Measurements from ENCODE around the gene ANKMY1. TPM values are rescaled to one million over a fixed set of nuclear protein-coding genes. Genes with fewer than 3 reads are reported as not detected.
A peak's percentile ranks its signal among the peaks of the same experiment; 100 is the strongest.

The ANKMY1 gene
- polyA plus RNA-seq, 3 donors = 10.5 to 14.9 (median 11.4) TPM

DNA sequence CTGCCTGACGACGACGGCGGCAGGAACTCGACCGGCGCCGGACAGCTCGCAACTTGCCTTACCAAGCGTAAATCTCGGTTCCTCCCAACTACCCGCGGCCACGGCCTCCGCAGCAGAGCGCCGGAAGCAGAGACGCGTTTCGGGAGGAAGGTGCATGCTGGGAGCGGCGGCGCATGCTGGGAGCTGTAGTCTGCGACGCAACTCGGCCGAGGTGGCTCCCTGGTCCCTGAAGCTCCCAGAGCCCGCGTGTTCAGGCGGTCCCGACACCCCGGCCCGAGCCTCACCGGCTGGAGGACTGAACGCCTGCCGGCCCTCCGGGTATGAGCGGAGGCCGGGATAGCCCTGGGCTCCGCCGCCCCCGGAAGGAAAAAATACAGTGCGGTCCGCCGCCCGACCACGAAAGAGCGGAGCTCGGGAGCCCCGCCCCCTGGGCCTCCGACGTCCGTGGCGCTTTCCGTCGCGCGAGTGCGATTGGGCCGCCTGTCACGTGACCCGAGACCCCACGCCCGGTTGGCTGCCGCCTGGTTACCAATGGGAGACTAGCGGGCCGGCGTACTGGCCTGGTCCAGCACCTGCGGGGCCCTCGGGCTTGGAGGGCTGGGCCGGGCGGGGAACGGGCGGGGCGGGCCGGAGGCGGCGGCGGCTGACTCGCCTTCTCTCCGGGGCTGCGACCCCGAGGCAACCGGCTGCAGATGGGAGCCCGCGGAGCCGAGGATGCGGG lies 28.6 kb upstream of the ANKMY1 start, which contains the start of gene CAPN10:
TSS of gene CAPN10 (plus strand) at position 537 of the 721 bp plus-strand sequence. CDS start at position 715, 178 bp downstream.
- DNase-seq (ENCODE audit: extremely low read depth in 1 of 11, low read depth in 9 of 11, low spot score in 4 of 11) = peak; percentile 83 to 94 (median 93)

DNA sequence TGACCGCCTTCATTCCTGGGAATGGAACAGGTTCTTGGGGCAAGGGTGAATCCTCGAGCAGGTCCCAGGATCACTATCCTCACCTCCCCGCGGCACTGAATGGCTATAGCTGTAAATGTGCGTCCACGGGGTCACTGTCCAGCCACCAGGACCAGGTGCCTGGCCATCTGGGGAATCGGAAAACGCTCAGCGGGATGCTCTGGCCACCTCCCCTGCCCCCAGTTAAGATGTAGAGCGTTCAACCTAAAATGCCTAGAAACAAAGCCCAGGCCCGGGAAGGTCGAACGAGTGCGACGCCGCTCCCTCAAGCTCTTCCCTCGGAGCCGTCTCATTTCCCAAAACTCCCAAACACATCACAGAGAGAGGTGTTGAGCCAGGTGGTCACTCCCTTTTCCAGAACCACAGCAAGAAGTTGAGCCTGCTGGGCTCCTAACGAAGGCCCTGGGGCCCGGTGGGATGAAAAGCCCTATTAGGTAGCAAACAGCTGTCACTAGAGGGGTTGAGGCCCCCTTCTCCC lies 28.0 kb upstream of the ANKMY1 start:
- DNase-seq (ENCODE audit: extremely low read depth in 1 of 11, low read depth in 9 of 11, low spot score in 4 of 11) = no peak

DNA sequence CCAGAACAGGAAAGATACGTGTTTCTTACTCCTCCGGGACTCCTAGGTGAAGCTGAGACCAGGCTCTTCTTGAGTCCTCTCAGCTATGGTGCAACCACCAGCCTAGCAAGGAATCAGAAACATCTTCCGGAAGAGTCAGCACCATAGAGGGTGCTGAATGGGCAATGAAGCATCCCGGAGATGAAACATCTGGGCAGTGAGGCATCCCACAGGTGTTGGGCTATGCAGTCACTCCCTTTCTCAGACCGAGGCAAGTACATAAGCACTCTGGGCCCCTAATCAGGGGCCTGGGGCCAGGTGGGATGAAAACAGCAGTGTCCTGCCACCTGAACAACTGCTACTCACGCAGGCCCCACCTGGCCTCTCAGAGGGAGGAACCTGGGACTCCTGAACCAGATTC lies 27.3 kb upstream of the ANKMY1 start:
- no peak for DNase-seq (ENCODE audit: extremely low read depth in 1 of 11, low read depth in 9 of 11, low spot score in 4 of 11)

DNA sequence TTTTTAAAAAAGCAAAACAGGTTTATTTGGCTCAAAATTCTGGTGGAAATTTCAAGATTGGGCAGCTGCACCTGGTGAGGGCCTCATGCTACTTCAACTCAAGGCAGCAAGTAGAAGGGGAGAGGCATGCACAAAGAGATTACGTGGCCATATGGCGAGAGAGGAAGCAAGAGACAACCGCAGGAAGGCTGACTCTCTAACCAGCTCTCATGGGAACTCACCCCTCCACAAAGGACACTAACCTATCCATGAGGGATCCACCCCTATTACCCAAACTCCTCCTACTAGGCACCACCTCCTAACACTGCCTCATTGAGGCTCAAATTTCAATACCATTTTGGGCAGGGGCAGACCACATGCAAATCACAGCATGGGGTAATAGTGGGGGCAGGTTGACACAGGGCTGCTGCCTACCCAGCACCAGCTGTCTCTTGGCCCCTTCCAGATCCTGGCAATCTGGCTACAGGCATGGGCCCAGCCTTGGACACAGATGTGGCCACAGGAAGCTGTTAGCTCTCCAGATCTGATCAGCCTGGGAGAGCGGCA lies 26.8 kb upstream of the ANKMY1 start:
- DNase-seq (ENCODE audit: extremely low read depth in 1 of 11, low read depth in 9 of 11, low spot score in 4 of 11) = no peak

GRCh38 chr2:240583774-240584173 lies 26.0 kb upstream of the ANKMY1 start:
- no peak for DNase-seq (ENCODE audit: extremely low read depth in 1 of 11, low read depth in 9 of 11, low spot score in 4 of 11)

DNA sequence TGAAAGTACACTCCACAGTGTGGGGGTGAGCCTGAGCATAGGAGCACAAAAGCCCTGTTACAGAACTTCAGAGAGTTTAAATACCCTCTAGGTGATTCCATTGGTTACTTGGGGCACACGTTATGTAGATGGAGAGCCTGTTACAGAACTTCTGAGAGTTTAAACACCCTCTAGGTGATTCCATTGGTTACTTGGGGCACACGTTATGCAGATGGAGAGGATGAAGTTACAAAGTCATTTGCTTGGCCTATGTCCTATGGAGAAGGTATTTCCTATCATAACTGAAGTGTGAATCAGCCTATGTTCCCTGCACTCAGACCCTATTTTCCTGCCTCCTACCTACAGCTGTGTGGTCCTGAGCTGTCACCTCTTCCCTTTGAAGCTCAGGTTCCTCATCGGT lies 25.0 kb upstream of the ANKMY1 start:
- no peak for DNase-seq (ENCODE audit: extremely low read depth in 1 of 11, low read depth in 9 of 11, low spot score in 4 of 11)

GRCh38 chr2:240581811-240582210 lies 24.0 kb upstream of the ANKMY1 start:
- DNase-seq (ENCODE audit: extremely low read depth in 1 of 11, low read depth in 9 of 11, low spot score in 4 of 11) = no peak

DNA sequence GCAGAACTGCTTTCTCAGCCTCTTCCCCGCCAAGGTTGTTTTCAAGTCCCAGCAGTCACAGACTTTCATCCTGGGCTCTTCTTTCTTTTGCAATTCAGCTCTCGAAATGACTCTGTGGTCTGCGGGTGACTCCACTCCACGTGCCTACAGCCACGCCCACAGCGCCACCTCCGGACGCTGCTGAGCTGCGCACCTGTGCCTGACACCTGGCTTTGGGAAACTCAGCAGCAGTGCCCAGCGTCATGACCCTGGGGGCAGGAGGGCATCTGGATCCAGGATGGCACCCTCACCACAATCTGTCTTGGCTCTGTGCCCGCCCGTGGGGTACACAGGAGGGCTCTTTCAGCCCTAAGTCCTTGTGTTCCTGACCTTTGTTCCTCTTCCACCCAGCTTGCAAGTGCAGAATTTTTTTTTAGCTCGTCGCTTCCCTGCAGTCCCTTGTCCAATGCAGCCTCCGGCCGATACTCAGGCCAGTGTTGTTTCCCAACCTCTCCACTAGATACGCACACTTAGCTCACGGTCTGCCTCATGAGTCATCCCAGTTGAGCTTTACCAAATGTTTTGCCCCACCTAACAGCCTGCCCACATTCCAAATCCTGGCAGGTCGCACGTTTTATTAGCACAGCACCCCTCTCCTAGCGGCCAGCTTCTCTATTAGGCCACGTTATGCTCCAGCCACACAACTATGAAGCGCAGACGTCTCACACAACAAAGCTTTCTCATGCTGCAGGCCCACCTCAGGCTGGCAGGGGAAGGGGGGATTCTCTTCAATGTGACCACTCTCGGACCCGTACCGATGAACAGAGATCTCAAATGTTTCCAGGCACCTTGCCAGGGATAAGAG lies 22.2 kb upstream of the ANKMY1 start:
- no peak for DNase-seq (ENCODE audit: extremely low read depth in 1 of 11, low read depth in 9 of 11, low spot score in 4 of 11)

DNA sequence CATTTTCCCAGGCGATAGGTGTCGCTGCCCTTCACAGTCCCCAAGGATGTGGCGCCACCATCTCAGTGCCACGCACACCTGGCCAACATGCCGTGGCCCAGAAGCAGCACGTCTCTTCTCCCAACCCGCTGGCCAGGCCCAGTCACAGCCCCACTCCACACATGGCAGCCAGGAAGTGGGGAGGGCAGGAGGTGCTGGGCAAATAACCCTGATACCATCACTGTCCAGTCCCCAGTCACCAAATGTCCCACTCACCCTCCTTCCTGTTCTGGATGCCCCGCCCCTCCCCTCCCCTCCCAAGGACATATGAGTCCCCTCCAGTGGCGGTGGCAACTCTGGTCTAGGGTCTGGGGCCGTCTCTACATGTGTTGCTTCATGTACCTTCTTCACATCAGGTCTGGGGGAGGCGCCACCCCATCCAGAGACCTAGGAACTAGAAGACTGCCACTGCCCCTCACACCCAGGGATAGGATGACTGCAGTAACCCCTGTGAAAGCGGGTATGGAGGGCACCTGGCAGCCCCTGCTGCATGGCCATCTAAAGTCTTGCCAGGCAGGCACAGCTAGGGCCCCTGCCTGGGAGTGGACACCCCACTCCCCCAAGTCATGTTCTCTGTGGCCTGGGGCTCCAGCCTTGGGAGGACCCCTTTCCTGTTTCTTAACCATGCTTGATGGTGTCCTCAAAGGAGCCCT lies 21.4 kb upstream of the ANKMY1 start:
- no peak for DNase-seq (ENCODE audit: extremely low read depth in 1 of 11, low read depth in 9 of 11, low spot score in 4 of 11)

GRCh38 chr2:240578488-240578887 lies 20.7 kb upstream of the ANKMY1 start:
- DNase-seq (ENCODE audit: extremely low read depth in 1 of 11, low read depth in 9 of 11, low spot score in 4 of 11) = no peak

- DNase-seq (ENCODE audit: extremely low read depth in 1 of 11, low read depth in 9 of 11, low spot score in 4 of 11) = no peak
These were observed 20.3 kb upstream of the ANKMY1 start for GRCh38 chr2:240578110-240578450.

DNA sequence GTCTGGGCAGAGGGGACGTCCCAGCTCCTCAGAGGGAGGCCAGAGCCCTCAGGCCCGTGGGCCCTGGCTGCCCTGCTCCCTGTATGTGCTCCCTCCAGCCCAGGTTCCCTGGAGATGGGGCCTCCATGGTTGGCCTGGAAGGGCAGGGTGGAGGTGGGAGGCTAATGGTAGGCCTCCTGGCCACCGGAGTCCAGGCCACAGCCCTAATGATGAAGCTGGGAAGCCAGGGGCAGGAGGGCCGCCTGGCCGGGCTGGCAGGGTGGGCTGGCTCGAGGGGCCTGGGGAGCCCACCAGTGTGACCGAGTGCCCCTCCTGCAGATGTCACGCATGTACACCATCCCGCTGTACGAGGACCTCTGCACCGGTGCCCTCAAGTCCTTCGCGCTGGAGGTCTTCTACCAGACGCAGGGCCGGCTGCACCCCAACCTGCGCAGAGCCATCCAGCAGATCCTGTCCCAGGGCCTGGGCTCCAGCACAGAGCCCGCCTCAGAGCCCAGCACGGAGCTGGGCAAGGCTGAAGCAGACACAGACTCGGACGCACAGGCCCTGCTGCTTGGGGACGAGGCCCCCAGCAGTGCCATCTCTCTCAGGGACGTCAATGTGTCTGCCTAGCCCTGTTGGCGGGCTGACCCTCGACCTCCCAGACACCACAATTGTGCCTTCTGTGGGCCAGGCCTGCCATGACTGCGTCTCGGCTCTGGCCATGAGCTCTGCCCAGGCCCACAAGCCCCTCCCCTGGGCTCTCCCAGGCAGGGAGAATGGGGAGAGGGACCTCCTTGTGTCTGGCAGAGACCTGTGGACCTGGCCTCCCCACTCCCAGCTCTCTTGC lies 19.7 kb upstream of the ANKMY1 start:
- DNase-seq (ENCODE audit: extremely low read depth in 1 of 11, low read depth in 9 of 11, low spot score in 4 of 11) = no peak

DNA sequence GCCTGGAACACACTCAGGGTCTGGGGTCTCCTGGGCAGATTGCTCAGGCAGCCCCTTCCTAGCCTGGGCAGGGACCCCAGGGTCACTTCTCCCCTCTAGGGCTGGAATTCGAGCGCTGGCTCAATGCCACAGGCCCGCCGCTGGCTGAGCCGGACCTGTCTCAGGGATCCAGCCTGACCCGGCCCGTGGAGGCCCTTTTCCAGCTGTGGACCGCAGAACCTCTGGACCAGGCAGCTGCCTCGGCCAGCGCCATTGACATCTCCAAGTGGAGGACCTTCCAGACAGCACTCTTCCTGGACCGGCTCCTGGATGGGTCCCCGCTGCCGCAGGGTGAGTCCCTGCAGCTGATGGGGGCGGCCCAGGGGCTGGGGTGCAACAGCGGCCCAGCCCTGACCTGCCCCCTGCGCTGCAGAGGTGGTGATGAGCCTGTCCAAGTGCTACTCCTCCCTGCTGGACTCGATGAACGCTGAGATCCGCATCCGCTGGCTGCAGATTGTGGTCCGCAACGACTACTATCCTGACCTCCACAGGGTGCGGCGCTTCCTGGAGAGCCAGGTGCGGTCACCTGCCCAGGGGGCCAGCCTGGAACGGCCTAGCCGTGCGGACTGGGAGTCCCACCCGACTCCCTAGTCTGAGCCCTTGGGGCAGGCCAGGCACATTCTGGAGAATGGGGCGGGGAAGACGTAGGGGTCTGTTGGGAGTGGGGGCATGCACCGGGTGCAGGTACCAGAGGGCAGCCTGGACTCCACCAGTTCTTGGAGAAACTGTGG lies 18.8 kb upstream of the ANKMY1 start:
- DNase-seq (ENCODE audit: extremely low read depth in 1 of 11, low read depth in 9 of 11, low spot score in 4 of 11) = no peak

DNA sequence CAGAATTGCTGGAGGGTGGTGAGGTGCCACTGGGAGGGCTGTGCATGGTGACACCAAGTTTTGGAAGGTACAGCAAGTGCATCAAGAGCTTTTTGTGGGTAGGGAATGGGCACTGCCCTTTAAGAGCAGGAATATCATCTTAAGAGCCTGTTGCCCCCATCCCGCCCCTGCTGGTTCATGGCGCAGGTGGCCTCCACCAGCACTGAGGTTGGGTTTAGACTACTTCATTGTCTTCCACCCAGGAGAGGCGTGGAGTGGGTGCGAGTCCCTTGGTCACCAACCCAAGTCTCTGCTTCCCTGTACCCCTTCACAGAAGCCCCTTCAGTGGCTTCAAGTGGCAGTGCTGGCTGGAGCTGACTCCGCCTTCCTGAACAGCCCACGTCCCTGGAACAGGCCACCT lies 18.2 kb upstream of the ANKMY1 start:
- DNase-seq (ENCODE audit: extremely low read depth in 1 of 11, low read depth in 9 of 11, low spot score in 4 of 11) = no peak

DNA sequence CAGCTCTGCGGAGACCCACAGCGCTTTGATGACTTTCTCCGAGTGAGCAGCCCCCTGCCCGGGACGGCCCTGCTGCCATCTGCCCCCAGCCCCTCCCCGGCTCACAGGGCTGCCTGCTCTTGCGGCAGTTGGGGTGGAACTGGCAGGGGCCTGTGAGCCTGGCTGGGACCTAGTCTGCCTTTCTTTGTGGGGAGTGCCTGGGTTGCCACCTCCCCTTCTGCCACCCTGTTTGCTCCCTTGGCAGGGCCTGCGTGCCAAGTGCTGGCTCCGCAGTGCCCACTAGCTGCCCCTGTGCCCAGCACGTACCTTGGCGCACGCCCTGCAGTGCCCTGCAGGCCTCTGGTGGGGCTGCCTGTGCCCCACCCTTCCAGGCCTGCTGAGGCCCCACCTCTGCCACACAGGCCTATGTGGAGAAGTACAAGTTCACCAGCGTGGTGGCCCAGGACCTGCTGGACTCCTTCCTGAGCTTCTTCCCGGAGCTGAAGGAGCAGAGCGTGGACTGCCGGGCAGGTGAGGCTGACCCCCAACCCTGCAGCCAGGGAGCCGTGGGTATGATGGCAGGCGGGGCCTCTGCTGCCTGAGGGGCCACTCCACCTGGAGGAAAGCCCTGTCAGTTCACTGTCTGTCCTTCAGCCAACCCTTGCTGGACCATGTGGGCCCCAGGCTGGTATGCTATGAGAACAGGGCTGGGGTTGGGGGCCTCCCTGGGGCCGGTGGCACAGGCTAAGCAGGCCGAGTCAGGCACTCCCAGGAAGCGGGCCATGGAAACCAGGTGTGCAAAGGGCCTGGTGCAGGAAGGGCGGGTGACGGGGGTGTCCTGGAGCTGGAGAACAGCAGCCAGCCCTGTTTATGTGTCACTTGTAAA lies 17.5 kb upstream of the ANKMY1 start:
- no peak for DNase-seq (ENCODE audit: extremely low read depth in 1 of 11, low read depth in 9 of 11, low spot score in 4 of 11)

- DNase-seq (ENCODE audit: extremely low read depth in 1 of 11, low read depth in 9 of 11, low spot score in 4 of 11) = no peak
These were observed 16.8 kb upstream of the ANKMY1 start for GRCh38 chr2:240574386-240575100.
